PFSK-1 (cell line): ENCODE data around the gene UBE2E1.

ENCODE experiments used
- FOXP2 ChIP-seq: optimal IDR thresholded peaks from 2 replicates; pipeline ENCODE3; 2011; ENCODE audit warnings: borderline replicate concordance, control low read depth, inconsistent platforms; ENCODE audit not compliant: insufficient read depth; ENCODE audit errors: extremely low read length, extremely low read depth
- POLR2AphosphoS5 ChIP-seq: IDR thresholded peaks from 2 replicates; pipeline ENCODE4 v1.6.1; 2012; ENCODE audit warnings: low read depth, mild to moderate bottlenecking, control low read depth, low read length, moderate library complexity
- SIN3A ChIP-seq: IDR thresholded peaks from 2 replicates; pipeline ENCODE4 v1.6.1; 2012; ENCODE audit warnings: mild to moderate bottlenecking, low read length, moderate library complexity, borderline replicate concordance; ENCODE audit not compliant: insufficient read depth
- TAF1 ChIP-seq: IDR thresholded peaks from 2 replicates; pipeline ENCODE4 v1.6.1; 2012; ENCODE audit warnings: low read length, control low read depth, borderline replicate concordance; ENCODE audit not compliant: insufficient read depth
- TF ChIP-seq, protein P1 (sequence below), 2 experiments: IDR thresholded peaks; 2 replicates each; pipeline versions ENCODE4 v1.6.1 to v1.8.0; 2011 to 2012; ENCODE audit warnings: low read depth in 2 of 2, low read length in 2 of 2, control low read depth in 1 of 2, inconsistent platforms in 1 of 2, mild to moderate bottlenecking in 1 of 2, moderate library complexity in 1 of 2; ENCODE audit not compliant: insufficient read depth in 1 of 2

UBE2E1 gene

GRCh38 chr3:23885210-23885609 lies 79.5 kb downstream of the UBE2E1 start:
- TF ChIP-seq FOXP2 (no peak), SIN3A (no peak), POLR2AphosphoS5 (no peak), TAF1 (no peak)
- TF ChIP-seq, protein P1, sequence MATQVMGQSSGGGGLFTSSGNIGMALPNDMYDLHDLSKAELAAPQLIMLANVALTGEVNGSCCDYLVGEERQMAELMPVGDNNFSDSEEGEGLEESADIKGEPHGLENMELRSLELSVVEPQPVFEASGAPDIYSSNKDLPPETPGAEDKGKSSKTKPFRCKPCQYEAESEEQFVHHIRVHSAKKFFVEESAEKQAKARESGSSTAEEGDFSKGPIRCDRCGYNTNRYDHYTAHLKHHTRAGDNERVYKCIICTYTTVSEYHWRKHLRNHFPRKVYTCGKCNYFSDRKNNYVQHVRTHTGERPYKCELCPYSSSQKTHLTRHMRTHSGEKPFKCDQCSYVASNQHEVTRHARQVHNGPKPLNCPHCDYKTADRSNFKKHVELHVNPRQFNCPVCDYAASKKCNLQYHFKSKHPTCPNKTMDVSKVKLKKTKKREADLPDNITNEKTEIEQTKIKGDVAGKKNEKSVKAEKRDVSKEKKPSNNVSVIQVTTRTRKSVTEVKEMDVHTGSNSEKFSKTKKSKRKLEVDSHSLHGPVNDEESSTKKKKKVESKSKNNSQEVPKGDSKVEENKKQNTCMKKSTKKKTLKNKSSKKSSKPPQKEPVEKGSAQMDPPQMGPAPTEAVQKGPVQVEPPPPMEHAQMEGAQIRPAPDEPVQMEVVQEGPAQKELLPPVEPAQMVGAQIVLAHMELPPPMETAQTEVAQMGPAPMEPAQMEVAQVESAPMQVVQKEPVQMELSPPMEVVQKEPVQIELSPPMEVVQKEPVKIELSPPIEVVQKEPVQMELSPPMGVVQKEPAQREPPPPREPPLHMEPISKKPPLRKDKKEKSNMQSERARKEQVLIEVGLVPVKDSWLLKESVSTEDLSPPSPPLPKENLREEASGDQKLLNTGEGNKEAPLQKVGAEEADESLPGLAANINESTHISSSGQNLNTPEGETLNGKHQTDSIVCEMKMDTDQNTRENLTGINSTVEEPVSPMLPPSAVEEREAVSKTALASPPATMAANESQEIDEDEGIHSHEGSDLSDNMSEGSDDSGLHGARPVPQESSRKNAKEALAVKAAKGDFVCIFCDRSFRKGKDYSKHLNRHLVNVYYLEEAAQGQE (IDR thresholded peaks at IDR 0.05; ENCODE audit: insufficient read depth in 1 of 2, low read depth in 2 of 2, low read length in 2 of 2), result no peak

- TF ChIP-seq TAF1 (no peak), SIN3A (no peak)
Observed at GRCh38 chr3:23886311-23886710, 80.6 kb downstream of the UBE2E1 start.

- no peak for TF ChIP-seq SIN3A
- no peak for TF ChIP-seq FOXP2
- TF ChIP-seq, protein P1 (IDR thresholded peaks at IDR 0.05; ENCODE audit: insufficient read depth in 1 of 2, low read depth in 2 of 2, low read length in 2 of 2), result no peak
- no peak for TF ChIP-seq POLR2AphosphoS5
- TF ChIP-seq TAF1, result no peak
Observed at GRCh38 chr3:23888617-23889228, 83.0 kb downstream of the UBE2E1 start.

DNA sequence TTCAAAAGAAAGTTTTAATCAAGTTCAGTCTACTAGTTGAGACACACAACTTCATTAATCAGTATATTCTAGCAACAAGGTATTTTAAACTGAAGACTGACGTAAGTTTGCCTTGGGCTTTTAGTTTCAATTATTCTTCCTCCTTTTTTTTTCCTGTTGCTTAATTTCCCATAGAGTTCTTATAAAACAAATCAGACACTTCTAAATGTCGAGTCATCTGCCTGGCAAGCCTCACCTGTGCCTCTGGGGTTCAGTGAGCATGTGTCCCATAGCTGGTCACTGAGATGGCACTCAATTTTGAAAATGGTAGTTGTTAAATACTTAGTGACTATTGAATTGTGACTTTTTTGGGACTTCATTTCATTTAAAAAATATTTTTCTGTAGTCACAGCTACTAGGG lies 83.6 kb downstream of the UBE2E1 start:
- TF ChIP-seq TAF1 (no peak), SIN3A (no peak), POLR2AphosphoS5 (no peak), FOXP2 (no peak)
- TF ChIP-seq, protein P1 (IDR thresholded peaks at IDR 0.05; ENCODE audit: insufficient read depth in 1 of 2, low read depth in 2 of 2, low read length in 2 of 2), result no peak

GRCh38 chr3:23889950-23890349 lies 84.2 kb downstream of the UBE2E1 start:
- TF ChIP-seq POLR2AphosphoS5 (no peak), TAF1 (no peak), SIN3A (no peak), FOXP2 (no peak)
- TF ChIP-seq, protein P1 (IDR thresholded peaks at IDR 0.05; ENCODE audit: insufficient read depth in 1 of 2, low read depth in 2 of 2, low read length in 2 of 2), result no peak
